GM19397 (cell line): ENCODE results near the gene KRTAP5-3.
"Not testable (repeated sequence)": the region's sequence is repeated elsewhere in the genome, so short reads cannot be mapped to it uniquely, and the experiment has no call there.

Source experiments
- ATAC-seq: cut with Tn5 transposase; IDR thresholded peaks from one replicate; pipeline ENCODE4 v1.9.1; 2021; ENCODE audit warnings: mild to moderate bottlenecking, moderate library complexity; ENCODE audit not compliant: unreplicated experiment

KRTAP5-3 gene

DNA sequence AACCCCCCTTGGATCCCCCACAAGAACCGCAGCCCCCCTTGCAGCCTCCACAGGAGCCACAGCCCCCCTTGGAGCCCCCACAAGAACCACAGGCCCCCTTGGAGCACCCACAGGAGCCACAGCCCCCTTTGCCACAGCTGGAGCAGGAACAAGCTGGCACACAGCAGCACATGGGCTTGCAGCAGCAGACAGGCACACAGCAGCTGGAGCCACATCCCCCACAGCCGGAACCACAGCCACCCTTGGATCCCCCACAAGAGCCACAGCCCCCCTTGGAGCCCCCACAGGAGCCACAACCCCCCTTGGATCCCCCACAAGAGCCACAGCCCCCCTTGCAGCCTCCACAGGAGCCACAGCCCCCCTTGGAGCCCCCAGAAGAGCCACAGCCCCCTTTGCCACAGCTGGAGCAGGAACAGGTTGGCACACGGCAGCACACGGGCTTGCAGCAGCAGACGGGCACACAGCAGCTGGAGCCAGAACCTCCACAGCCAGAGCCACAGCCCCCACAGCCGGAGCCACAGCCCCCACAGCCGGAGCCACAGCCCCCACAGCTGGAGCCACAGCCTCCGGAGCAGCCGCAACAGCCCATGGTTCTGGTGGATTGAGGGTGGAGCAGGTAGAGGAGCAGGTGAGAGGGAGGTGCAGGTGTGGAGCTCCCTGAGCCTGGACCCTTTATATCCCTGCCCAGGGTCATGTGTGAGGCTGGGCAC, 23.4 kb downstream of the KRTAP5-3 start, which contains the start of gene KRTAP5-1:
Gene KRTAP5-1, minus strand, starts transcription at position 623 of the 710 bp plus-strand sequence. Its CDS starts 34 bp downstream, at position 589.
- not testable (repeated sequence) for ATAC-seq

DNA sequence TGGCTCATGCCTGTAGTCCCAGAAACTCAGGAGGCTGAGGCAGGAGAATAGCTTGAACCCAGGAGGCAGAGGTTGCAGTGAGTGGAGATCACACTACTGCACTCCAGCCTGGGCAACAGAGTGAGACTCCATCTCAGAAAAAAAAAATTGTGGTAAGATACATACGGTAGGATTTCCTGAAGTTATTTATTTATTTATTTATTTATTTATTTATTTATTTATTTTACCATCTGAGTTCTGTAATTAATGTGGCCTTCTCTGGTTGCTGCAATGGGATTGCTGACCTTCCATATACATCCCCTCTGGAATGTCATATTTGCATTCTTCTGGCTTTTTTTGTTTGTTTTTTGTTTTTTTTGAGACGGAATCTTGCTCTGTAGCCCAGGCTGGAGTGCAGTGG, 25.4 kb downstream of the KRTAP5-3 start:
- ATAC-seq: not testable (repeated sequence)

DNA sequence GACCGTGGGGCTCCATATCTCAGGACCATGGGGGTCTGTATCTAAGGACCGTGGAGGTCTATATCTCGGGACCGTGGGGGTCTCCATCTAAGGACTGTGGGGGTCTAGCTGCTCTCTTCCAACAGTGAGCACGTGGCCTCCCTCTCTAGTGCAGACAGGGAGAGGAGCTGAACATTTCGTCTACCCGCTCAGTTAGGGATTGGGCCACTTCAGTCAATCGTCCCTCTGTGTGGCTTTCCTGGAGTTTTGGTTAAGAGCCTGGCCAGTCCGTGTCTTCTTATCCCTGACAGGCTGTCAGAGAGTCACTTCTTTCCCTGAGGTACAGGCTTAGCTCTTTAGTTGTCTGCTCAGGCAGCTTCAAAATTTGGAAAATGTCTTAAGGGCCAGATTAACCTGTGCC, 26.3 kb downstream of the KRTAP5-3 start:
- ATAC-seq: no peak

DNA sequence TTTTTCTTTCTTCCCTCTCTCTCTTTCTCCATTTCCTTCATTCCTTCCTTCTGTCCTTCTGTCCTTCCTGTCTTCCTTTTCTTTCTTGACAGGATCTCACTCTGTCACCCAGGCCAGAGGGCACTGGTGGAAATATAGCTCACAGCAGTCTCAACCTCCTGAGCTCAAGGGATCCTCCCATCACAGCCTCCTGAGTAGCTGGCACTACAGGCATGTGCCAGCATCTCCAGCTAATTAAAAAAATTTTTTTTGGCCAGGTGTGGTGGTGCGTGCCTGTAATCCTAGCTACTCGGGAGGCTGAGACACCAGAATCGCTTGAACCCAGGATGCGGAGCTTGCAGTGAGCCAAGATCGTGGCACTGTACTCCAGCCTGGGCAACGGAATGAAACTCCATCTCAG, 31.4 kb downstream of the KRTAP5-3 start:
- ATAC-seq: no peak

DNA sequence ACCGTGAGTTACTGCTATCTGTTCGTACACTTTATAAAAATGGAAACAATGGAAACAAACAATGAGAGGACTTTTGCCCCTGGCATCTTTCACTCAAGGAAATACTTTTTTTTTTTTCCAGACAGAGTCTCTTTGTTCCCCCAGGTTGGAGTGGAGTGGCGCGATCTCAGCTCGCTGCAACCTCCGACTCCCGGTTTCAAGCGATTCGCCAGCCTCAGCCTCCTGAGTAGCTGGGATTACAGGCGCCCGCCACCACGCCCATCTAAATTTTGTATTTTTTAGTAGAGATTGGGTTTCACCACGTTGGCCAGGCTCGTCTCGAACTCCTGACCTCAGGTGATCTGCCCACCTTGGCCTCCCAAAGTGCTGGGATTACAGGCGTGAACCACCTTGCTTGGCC, 32.5 kb downstream of the KRTAP5-3 start:
- ATAC-seq: not testable (repeated sequence)

DNA sequence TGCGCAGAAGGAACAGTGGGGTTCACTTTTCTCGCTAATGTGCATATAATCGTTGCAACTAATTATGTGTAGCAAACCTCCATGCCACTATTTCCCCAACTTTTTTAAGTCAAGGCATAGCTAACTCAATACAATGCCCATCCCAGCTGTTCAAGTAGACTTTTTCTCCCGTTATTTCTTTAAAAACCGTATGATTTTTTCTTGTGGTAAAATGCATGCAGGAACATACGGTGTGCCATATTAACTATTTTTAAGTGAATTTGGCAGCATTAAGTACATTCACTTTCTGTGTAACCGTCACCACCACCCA, 33.4 kb downstream of the KRTAP5-3 start:
- no peak for ATAC-seq

DNA sequence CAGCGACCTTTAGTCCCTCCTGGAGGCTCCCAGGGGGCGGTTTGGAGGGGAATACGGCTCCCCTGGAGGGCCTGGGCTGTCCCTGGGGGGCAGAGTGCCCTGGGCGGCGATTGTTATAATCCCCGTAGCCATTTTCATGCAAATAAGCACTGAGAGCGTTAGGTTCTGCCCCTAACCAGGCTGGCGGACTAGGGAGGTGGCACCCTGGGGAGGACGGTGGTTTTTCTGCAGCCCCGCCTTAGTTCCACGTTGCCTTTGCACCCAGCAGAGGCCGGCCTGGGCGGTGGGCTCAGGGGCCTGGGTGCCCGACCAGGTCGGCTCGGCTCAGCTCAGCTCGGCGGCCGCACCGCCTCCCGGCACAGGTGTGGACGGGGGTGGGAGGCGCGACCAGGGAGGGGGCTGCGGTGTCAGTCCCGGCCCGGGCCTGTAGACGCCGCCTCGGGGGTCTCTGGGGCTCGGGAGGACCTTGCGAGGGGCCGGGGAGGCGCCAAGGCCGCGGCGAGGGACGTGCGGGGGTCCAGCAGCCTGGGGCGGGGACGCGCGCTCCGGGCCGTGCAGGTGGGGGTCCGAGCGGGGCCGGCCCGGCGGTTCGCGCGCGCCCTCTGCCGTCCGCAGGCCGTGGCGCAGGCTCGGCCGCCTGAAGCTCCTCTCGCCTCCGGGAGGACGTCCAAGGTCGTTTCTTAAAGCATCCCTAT, 33.9 kb downstream of the KRTAP5-3 start:
- no peak for ATAC-seq

DNA sequence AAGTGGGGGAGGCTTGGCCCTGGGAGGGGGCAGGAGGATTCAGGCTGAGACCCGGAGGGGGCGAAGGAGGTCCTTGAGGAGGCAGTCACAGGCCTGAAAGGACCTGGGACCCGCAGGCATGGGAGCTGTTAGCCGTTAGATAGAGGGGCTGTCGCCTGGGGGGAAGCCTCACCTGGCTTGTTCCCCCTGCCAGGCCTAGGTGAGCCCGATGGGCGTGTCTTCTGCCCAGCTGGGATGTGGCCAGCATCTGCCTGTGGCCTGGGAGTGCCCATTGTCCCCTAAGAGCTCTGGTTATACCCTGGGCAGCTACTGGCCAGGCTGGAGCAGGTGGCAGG, 34.4 kb downstream of the KRTAP5-3 start:
- no peak for ATAC-seq

DNA sequence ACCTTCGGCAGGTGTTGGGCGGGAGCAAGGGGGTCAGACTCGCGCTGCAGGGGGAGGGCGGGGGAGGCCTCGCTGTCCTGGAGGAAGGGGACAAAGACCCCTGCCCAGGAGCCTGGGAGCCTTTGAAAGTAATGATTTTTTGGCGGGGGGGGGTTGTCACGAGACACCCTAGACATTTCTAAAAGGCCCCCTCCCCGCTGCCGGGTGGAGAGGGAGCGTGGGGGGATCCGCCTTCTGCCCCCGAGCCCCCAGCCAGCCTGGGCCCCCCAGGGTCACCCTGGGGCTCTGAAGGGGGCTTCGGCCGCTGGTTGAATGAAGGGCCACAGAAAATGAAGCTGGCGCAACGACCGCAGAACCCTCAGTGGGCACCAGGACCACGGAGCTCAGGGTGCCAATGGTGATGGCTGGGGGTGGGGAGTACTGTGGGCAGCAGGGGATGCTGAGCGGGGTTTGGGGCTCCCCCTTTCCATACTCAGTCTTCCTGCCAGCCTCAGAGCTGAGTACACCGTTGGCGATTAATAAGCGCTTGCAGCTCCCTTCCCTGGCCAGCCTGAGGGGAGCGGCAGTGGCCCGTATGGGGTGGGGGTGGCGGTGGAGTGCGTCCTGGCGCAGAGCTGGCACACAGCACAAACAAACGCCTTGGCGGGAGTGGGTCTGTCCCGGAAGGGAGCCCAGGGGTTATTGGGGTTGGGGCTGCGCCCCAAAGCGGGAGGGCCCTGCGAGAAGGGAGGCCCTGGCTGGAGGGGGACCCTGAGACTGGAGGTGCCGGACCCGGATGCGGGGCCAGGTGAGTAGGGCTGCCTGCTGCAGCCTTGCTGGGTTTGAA, 35.0 kb downstream of the KRTAP5-3 start:
- ATAC-seq: no peak

DNA sequence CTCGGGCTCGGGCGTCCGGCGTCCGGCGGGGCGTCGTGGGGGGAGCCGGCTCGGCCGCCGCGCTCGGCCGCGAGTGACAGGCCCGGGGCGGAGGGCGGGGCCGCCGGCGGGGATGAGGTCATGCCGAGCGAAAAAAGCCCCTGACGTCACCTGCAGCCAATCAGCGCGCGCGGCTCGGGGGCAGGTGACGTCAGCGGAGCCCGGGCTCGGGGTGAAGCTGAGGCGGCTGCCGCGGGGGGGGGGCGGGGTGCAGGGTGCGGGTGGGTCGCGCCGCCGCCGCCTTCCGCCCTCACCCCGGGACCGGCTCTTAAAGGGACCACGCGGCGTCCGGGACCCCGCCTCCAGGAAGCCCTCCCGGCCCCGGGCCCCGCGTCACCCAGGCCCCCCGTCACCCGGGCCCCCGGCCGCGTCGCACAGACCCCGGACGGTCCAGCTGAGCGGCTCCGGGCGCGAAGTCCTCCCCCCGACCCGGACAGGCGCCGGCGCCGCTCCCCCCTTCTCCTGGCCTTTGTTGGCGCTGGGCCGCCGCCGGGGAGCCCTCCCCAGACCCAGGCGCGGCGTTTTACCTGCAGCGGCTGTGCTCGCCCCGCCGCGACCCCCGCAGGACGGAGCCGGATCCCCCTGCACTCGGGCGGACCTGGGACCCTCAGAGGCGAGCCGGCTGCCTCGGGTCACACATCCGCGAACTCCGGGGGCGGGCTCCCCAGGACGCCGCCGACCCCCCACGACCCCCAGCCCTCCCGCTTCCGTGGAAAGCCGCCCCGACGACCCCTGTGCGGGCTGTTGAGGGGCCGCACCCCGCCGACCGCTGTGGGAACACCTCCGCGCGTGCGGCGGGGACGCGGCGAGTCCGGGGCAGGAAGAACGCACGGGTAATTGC, 35.8 kb downstream of the KRTAP5-3 start, which contains the start of gene DUSP8:
Gene DUSP8, minus strand, starts transcription at position 75 of the 880 bp plus-strand sequence. CDS start 6,445 bp downstream, outside the sequence.
- ATAC-seq: peak; percentile 61

DNA sequence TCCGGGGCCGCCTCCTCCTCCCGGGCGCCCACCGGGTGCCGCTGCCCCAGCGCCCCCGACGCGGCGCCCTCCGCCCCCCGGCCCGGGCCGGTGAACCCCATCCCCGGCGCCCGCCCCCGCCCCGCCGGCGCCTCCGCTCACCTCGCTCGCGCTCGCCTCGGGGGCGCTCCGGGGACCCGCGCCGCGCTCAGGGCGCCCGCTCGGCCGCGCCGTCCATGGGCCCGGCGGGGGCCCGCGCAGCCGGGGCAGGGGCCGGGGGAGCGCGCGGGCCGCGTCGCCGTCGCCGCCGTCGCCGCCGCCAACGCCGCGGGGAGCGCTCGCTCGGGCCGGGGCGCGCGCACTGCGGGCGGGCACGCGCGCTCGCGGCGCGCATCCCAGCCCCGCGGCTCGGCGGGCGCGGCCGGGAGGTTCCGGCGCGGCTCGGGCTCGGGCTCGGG, 36.5 kb downstream of the KRTAP5-3 start:
- ATAC-seq: no peak

DNA sequence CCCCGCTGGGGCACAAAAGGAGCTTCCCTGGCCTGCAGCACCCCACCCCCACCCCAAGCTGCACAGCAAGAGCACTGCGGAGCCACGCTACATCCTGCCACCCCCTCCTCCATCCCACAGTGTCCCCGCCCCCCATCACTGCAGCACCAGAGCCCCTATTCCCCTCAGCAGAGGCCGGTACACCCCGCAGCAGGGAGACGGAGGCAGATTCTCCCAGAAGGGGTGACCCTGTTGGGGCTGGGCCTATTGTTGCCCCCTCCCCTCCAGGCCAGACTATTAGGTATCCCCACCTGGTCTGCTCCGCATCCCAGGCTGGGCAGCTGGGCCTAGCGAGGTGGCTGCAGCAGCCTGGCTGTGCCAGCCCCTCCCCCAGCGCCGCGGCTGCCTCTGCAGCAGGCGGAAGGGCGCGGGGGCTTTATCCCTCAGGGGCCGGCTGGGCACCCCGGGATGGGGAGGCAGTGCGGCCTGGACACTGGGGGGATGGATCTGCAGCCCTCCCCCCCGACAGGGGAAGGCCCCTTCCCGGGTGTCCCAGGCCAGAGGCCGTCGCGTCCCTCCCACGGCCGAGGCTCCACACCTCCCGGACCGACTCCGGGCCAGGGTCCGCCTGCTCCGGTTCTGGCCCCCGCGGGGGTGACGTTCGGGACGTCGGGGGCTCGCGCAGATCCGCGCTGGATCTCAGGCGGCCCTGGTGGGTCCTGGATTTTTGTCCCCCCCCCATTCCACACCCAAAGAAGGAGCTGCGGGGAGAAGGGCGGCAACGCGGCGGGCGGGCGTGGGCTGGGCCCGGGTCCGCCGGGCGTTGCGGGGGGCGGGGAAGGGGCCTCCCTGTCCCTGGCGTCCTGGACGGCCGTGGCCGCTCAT, 37.1 kb downstream of the KRTAP5-3 start:
- ATAC-seq: no peak

DNA sequence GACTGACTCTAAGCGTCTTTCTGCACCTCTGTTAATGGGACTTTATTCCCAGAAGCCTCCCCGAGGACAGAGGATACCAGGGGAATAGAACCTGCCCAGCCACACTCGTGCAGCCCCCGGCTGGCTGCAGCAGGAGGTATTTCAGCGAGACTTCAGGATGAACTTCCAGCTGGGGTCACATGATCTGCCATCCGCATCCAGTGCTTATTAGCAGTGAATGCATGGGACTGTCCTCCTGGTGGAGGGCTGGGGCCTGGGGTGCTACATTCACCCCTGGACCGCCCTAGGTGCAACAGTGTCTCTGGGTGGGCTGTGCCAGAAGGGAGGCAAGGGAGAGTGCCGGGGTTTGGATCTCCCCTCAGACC, 37.8 kb downstream of the KRTAP5-3 start:
- no peak for ATAC-seq

DNA sequence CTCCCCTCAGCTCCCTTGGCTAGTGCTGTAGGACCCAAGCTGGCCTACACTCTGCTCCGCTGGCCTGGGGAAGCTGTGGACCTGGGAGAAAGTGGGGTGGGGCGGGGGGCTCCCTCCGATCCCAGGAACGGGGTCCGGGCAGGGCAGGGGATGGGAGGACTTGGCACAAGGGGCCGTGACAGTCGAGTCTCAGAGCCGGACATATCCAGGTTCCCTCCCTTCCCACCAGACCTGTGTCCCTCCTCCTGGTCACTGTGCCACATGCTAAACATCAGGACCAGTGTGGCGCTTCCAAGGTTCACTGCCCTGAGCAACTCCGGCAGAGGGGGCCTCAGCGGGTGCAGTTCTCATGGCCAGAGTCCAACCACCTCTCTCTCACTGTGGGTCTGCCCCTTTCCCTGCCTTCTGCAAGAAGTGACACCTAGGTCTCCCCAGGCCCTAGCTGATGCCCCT, 38.2 kb downstream of the KRTAP5-3 start:
- no peak for ATAC-seq

DNA sequence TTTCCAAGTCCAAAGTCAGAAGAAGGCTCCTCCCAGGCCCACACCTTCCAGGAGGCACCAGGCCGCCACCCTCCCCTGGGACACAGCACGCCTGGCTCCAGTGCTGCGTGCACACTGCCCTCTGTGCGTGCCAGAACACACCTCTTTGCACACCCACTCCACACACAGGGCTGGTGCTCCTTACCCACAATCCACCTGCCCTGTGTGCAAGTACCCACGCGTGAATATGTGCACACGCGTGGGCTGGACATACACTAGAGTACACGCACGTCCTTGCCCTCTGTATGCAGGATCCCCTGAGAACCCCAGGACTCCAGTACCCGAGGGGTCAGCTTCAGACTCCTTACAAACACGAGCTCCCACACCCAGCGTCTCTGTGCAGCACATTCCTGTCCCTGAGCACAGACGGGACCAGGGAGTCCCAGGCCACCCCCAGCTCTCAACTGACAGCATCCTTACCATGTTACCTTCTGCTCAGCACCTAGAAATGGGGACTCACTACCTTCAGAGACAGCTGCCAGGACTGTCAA, 38.9 kb downstream of the KRTAP5-3 start:
- ATAC-seq: no peak

DNA sequence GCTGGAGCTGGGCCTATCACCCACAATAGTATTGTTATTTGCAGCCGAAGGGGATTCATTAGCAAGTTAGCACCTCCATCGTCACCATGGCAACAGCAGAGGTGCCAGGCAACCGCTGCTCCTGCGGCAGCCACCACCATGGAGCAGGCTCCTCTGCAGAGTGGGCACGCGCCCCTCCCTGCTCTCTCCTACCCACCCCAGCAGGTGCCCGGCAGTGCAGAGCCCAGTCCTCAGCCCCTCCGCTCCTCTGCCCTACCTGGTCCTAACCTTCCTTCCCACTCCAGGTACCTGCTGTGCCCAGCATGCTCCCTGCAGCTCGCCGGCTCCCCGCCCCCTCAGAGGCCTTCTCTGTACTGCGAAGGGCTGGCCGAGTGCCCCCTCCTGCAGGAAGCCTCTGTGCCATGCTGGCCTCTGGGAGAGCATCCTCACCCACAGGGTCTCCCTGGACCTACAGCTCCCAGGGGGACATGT, 39.8 kb downstream of the KRTAP5-3 start:
- no peak for ATAC-seq

DNA sequence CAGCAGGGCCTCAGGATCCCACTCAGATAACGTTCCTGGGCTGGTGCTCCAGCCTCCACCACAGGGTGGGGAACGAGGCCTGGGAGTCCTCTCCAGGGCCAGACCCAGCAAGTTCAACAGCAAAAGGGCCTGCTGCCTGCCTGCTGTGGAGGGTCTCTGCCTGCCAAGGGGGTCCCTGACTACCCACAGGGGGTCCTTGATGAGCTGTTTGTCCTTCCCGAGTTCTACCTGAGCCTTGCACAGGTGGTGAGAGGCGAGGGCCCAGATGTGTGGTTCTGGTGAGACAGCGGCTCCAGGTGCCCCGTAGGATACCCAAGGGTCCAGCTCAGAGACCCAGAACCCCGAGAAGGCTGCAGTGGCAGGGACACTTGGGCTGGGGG, 40.6 kb downstream of the KRTAP5-3 start:
- ATAC-seq: no peak

DNA sequence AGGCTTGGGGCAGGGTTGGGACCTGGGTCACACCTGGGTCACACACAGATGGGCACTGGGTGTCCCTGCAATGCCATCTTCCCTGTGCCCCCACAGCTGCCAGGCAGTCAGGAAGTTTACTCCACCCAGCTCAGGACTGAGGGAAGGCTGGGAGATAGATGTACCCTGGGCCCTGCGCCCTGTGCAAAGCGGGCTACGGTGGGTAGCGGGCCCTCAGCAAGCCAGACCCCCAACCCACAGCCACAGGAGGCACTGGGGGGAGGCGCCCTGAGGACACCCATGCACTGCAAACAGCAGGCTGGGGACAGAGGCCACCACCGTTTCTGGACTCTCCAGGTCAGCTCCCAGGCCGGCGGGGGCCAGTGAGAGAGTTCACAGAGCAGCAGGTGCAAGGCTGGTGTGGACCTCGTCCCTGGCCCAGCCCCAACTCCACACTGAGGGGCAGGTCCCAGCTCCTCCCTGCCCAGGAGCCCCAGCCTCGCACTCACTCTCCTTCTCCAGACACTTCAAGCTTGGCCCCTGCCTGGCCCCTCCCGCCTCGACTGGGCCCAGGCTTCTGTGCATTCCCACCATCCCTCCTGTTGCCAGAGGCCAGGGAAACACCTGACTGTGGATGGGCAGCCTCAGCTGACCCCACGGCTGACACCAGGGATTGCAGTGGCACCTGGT, 41.1 kb downstream of the KRTAP5-3 start:
- ATAC-seq: no peak
